D721Med (cell line): Measurements from ENCODE around the gene LRRC1.

Experiments used
- DNase-seq: peaks from one replicate; pipeline ENCODE4 v3.0.0; 2011; ENCODE audit warnings: low spot score; ENCODE audit not compliant: insufficient read length
- FAIRE-seq: peaks from 2 replicates; lab custom pipeline; 2011; peaks lifted over from hg19 to GRCh38; lab: Jason Lieb, UNC
- TF ChIP-seq, protein P1 (sequence below): IDR thresholded peaks from 2 replicates; pipeline ENCODE4 v1.5.1; 2012; ENCODE audit warnings: mild to moderate bottlenecking, control low read depth; ENCODE audit not compliant: insufficient read depth; ENCODE audit errors: missing control alignments

Gene LRRC1

DNA sequence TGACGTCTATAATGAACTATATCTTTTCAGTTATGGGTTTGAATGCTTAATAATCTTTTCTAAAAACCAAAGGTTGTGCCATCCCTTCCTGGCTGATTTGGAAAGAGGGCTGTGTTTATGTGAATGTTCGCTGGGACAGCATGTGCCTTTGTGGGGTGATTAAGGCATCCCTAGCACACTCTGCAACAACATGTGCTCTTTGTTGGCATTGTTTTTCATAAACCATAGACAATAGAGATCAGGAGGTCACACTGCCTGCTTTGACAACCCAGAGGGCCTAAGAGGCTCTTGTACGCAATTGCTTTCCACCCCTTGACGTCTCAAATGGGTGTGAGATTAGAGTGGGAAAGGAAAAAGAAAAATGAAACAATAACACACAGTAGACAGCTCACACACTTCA lies 116.0 kb downstream of the LRRC1 start:
- TF ChIP-seq, protein P1, sequence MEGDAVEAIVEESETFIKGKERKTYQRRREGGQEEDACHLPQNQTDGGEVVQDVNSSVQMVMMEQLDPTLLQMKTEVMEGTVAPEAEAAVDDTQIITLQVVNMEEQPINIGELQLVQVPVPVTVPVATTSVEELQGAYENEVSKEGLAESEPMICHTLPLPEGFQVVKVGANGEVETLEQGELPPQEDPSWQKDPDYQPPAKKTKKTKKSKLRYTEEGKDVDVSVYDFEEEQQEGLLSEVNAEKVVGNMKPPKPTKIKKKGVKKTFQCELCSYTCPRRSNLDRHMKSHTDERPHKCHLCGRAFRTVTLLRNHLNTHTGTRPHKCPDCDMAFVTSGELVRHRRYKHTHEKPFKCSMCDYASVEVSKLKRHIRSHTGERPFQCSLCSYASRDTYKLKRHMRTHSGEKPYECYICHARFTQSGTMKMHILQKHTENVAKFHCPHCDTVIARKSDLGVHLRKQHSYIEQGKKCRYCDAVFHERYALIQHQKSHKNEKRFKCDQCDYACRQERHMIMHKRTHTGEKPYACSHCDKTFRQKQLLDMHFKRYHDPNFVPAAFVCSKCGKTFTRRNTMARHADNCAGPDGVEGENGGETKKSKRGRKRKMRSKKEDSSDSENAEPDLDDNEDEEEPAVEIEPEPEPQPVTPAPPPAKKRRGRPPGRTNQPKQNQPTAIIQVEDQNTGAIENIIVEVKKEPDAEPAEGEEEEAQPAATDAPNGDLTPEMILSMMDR: no peak
- no peak for DNase-seq
- no peak for FAIRE-seq

DNA sequence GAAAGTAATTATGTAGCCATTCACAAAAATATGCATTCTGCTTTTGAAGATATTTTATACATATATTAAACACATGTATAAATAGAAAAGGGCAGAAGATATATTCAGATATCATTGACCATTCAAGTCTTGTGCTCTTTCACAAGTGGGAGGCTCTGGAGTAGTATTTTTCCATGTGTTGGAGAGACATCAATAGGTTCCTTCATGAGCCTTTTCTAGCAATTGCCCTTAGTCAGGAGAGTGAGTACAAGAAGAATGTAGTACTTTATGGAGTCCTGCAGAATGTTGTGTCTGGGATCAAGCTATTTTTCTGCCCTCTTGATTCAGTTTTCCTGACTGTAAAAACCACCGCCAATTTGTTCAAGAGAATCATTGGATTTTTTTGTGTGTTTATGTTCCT lies 117.9 kb downstream of the LRRC1 start:
- TF ChIP-seq, protein P1: no peak
- DNase-seq (no peak), FAIRE-seq (no peak)

DNA sequence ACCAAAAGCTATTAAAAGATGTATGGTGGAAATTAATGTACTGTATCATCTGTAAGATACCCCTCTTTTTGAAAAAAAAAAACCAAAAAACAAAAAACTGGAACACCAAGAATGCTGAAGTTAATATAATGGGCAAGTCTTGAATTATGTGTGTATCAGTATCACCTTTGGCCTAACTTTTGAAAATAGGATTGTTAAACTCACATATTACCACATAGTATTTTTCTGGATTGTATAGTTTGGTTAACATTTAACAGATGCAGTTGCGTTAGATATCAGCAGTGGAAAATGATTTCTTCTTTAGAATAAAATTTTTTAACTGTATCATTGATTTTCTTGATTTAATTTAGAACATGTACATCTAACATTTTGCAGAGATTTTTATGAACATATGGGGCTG lies 118.5 kb downstream of the LRRC1 start:
- DNase-seq (no peak), FAIRE-seq (no peak)
- TF ChIP-seq, protein P1: no peak

DNA sequence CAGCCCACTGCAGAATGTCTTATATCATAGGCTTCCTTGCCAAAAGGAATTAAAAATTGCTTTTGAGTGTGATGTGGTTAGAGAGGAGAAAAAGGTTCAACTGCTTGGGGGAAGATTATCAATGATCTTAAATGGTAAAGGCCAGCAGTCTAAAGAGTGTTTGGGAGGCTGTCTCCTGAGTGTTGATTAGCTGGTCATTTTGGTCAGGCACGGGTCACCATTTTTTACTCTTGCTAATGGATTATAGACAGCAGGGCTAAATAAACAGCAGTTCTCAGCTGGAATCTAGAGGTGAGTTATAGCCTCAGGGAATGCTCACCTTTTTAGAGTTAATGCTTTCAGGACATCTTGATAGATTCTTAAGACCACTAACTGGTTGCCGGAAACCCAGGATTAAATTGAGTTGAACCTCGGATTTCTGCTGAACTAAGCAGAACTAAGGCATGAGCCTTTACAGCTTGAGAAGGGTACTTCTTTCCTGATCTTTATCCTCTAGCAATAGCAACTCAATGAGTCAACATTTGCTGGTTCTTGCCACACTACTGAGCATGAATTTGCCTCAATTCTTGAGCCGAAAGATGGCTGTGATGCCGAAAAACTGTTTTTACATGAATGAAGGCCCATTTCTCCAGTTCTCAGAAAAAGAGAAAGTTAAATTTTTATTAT lies 120.4 kb downstream of the LRRC1 start:
- TF ChIP-seq, protein P1: no peak
- DNase-seq: no peak
- no peak for FAIRE-seq

DNA sequence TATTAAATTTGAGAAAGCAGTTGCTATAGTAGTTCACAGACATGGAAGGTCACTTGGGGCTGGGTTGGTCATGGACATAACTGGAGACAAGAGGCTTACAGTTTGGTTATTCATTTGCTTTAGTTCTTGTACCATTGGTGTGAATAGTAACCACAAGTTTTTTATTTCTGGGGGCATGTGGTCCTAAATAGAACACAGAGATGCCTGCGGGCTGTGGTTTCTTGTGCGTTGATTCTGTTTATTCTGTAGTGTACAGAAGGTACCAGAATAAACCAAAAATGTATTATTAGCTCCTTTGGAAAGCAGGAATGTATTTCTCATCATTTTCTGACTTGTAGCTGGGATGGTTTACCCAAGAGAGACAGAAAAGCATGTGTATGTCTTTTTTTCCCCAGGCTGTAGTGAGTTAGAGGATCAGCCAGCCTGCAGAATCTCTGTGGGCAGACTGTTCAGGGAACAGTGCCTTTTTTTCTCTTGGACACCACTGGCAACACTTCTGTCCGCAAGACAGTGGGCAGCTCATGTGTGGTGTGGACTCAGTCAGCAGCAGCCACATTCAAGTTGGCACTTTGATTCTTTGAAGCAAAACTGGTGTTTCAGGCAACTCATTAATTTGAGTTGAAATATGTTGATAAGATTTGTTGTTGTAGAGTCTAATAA lies 122.1 kb downstream of the LRRC1 start:
- FAIRE-seq: no peak
- TF ChIP-seq, protein P1: no peak
- DNase-seq: no peak

DNA sequence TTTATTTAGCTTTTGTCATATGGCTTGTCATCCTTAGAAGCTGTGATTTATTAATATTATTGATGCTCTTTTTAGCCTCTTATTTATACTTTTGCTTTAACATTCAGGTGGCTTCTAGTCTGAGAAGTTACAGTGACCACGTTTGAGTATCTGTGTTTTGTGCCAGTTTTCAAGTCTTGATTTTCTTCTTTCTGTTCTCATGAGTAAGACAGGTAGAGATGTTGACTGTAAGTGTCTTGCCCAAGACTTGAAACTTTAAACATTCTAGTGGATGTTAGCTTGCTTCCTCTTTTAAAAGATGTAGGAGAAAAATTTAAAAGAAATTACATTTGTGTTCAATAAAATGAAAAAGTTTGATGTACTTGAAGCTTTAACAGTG lies 122.6 kb downstream of the LRRC1 start:
- FAIRE-seq: no peak
- TF ChIP-seq, protein P1: no peak
- DNase-seq: no peak

DNA sequence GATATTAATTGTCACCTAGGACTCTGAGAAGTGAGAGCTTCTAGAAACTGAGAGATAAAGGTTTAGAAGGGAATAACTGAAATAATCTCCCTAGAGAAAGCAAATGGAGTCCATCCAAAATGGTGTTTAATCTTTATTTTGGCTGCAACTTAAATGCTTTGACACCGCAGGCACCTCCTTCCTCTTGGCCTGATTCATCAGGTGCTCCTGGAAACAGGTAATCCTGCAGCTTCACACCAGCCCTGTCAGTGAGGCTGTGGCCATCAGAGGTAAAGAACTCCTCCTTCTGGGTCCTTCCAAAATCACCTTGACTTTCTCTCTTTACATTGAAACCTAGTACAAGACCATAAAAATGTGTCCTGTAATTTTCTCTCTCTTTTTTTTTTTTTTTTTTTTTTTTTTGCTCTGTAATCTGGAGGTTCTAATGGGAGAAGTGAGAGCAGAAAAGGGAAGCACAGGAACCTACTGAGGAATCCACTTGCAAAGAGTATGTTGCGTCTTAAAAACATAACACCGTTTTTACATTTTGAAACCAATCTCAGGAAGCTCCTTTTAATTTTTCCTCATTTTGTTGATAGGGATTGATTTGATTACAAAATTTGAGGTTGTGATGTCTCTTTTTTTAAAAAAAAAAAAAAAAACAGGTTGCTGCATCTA lies 124.2 kb downstream of the LRRC1 start:
- DNase-seq (no peak), FAIRE-seq (no peak)
- TF ChIP-seq, protein P1: no peak
